ENCODE results near the gene MIXL1.
"Not testable (repeated sequence)": the region's sequence is repeated elsewhere in the genome, so short reads cannot be mapped to it uniquely, and the experiment has no call there.

The MIXL1 gene

GRCh38 chr1:226250511-226250910 lies 27.0 kb downstream of the MIXL1 start:
- no CpG with 5 or more reads among the region's 1 CpG for WGBS (ENCODE audit: insufficient coverage)
- H3K36me3 ChIP-seq (ENCODE audit: control insufficient read depth in 4 of 4, insufficient read depth in 4 of 4, low read length in 3 of 4): peaks cover 0 to 15% (median 9%) of the 10 kb centered on the region in 4 experiments
- no peak overlapping the region for H3K4me3 ChIP-seq (ENCODE audit: control insufficient read depth in 1 of 7, extremely low read depth in 1 of 7, insufficient read depth in 4 of 7, low read depth in 2 of 7, low read length in 6 of 7)
- ChIA-PET POLR2A (no interaction called here), CTCF (no interaction called here)
- peaks cover 0 to 3% (median 0%) of the 10 kb centered on the region in 4 experiments for H3K4me1 ChIP-seq (ENCODE audit: control extremely low read depth in 1 of 4, control insufficient read depth in 4 of 4, insufficient read depth in 4 of 4, low read length in 3 of 4)
- no peaks in the 10 kb centered on the region for H3K27me3 ChIP-seq (replicated peaks in 2 of 5; ENCODE audit: control insufficient read depth in 4 of 5, insufficient read depth in 5 of 5, low read length in 4 of 5)
- no peak overlapping the region for H3K27ac ChIP-seq (ENCODE audit: insufficient read depth in 1 of 2, low read depth in 1 of 2, low read length in 2 of 2, poor library complexity in 1 of 2, severe bottlenecking in 2 of 2)
- no peak for DNase-seq
- H3K9me3 ChIP-seq (ENCODE audit: control extremely low read depth in 1 of 5, control insufficient read depth in 4 of 5, insufficient read depth in 2 of 5, low read depth in 1 of 5, low read length in 4 of 5): no peaks in the 10 kb centered on the region

- CTCF ChIA-PET: not testable (repeated sequence)
- WGBS (ENCODE audit: insufficient coverage): 100% methylated on average over 6 of the region's 7 CpGs
These were observed 29.4 kb downstream of the MIXL1 start for GRCh38 chr1:226252841-226253240.

GRCh38 chr1:226253933-226254332 lies 30.5 kb downstream of the MIXL1 start:
- Histone ChIP-seq H3K27ac (ENCODE audit: insufficient read depth in 1 of 2, low read depth in 1 of 2, low read length in 2 of 2, poor library complexity in 1 of 2, severe bottlenecking in 2 of 2) (no peak overlapping the region), H3K9me3 (ENCODE audit: control extremely low read depth in 1 of 5, control insufficient read depth in 4 of 5, insufficient read depth in 2 of 5, low read depth in 1 of 5, low read length in 4 of 5) (no peaks in the 10 kb centered on the region), H3K4me3 (ENCODE audit: control insufficient read depth in 1 of 7, extremely low read depth in 1 of 7, insufficient read depth in 4 of 7, low read depth in 2 of 7, low read length in 6 of 7) (no peak overlapping the region), H3K4me1 (ENCODE audit: control extremely low read depth in 1 of 4, control insufficient read depth in 4 of 4, insufficient read depth in 4 of 4, low read length in 3 of 4) (peaks cover 0 to under 1% (median 0%) of the 10 kb centered on the region in 4 experiments), H3K36me3 (ENCODE audit: control insufficient read depth in 4 of 4, insufficient read depth in 4 of 4, low read length in 3 of 4) (peaks cover 0 to 18% (median 6%) of the 10 kb centered on the region in 4 experiments), H3K27me3 (replicated peaks in 2 of 5; ENCODE audit: control insufficient read depth in 4 of 5, insufficient read depth in 5 of 5, low read length in 4 of 5) (no peaks in the 10 kb centered on the region)
- DNase-seq: no peak
- 100% methylated on average over 2 of the region's 4 CpGs for WGBS (ENCODE audit: insufficient coverage)
- POLR2A ChIA-PET: no interaction called here
- CTCF ChIA-PET: interaction anchor here (1.3 kb wide), 1 partner anchor 9 kb away, joined by 3 read pairs; no protein-coding TSS in a partner anchor

More at GRCh38 chr1:226252841-226253240, 29.4 kb downstream of the MIXL1 start:
- DNase-seq; H3K9me3 ChIP-seq (ENCODE audit: control extremely low read depth in 1 of 5, control insufficient read depth in 4 of 5, insufficient read depth in 2 of 5, low read depth in 1 of 5, low read length in 4 of 5); H3K4me3 ChIP-seq (ENCODE audit: control insufficient read depth in 1 of 7, extremely low read depth in 1 of 7, insufficient read depth in 4 of 7, low read depth in 2 of 7, low read length in 6 of 7); H3K27ac ChIP-seq (ENCODE audit: insufficient read depth in 1 of 2, low read depth in 1 of 2, low read length in 2 of 2, poor library complexity in 1 of 2, severe bottlenecking in 2 of 2); H3K27me3 ChIP-seq (replicated peaks in 2 of 5; ENCODE audit: control insufficient read depth in 4 of 5, insufficient read depth in 5 of 5, low read length in 4 of 5); POLR2A ChIA-PET; H3K4me1 ChIP-seq (ENCODE audit: control extremely low read depth in 1 of 4, control insufficient read depth in 4 of 4, insufficient read depth in 4 of 4, low read length in 3 of 4): not testable (repeated sequence)
- H3K36me3 ChIP-seq (ENCODE audit: control insufficient read depth in 4 of 4, insufficient read depth in 4 of 4, low read length in 3 of 4): peaks cover 0 to 16% (median 8%) of the 10 kb centered on the region in 4 experiments

- H3K27ac ChIP-seq (ENCODE audit: insufficient read depth in 1 of 2, low read depth in 1 of 2, low read length in 2 of 2, poor library complexity in 1 of 2, severe bottlenecking in 2 of 2): no peak overlapping the region
- ChIA-PET CTCF (interaction anchor here (0.6 to 0.7 kb wide), 2 partner anchors 70 to 249 kb away, joined by 4 to 5 read pairs; no protein-coding TSS in a partner anchor), POLR2A (no interaction called here)
- H3K4me3 ChIP-seq (ENCODE audit: control insufficient read depth in 1 of 7, extremely low read depth in 1 of 7, insufficient read depth in 4 of 7, low read depth in 2 of 7, low read length in 6 of 7): no peak overlapping the region
- 100% methylated on average over 1 of the region's 3 CpGs for WGBS (ENCODE audit: insufficient coverage)
- no peaks in the 10 kb centered on the region for H3K27me3 ChIP-seq (replicated peaks in 2 of 5; ENCODE audit: control insufficient read depth in 4 of 5, insufficient read depth in 5 of 5, low read length in 4 of 5)
- no peak for DNase-seq
- no peaks in the 10 kb centered on the region for H3K4me1 ChIP-seq (ENCODE audit: control extremely low read depth in 1 of 4, control insufficient read depth in 4 of 4, insufficient read depth in 4 of 4, low read length in 3 of 4)
- H3K9me3 ChIP-seq (ENCODE audit: control extremely low read depth in 1 of 5, control insufficient read depth in 4 of 5, insufficient read depth in 2 of 5, low read depth in 1 of 5, low read length in 4 of 5): peaks cover 2 to 4% (median 4%) of the 10 kb centered on the region in 5 experiments
- H3K36me3 ChIP-seq (ENCODE audit: control insufficient read depth in 4 of 4, insufficient read depth in 4 of 4, low read length in 3 of 4): peaks cover 4 to 22% (median 7%) of the 10 kb centered on the region in 4 experiments
These were observed 31.9 kb downstream of the MIXL1 start for GRCh38 chr1:226255380-226255779.

GRCh38 chr1:226261818-226262217 lies 38.4 kb downstream of the MIXL1 start:
- H3K4me3 ChIP-seq (ENCODE audit: control insufficient read depth in 1 of 7, extremely low read depth in 1 of 7, insufficient read depth in 4 of 7, low read depth in 2 of 7, low read length in 6 of 7): no peak overlapping the region
- 75% methylated on average over 1 of the region's 1 CpG for WGBS (ENCODE audit: insufficient coverage)
- peaks cover 4 to 10% (median 7%) of the 10 kb centered on the region in 5 experiments for H3K9me3 ChIP-seq (ENCODE audit: control extremely low read depth in 1 of 5, control insufficient read depth in 4 of 5, insufficient read depth in 2 of 5, low read depth in 1 of 5, low read length in 4 of 5)
- peaks cover 17 to 50% (median 24%) of the 10 kb centered on the region in 4 experiments for H3K36me3 ChIP-seq (ENCODE audit: control insufficient read depth in 4 of 4, insufficient read depth in 4 of 4, low read length in 3 of 4)
- no peaks in the 10 kb centered on the region for H3K4me1 ChIP-seq (ENCODE audit: control extremely low read depth in 1 of 4, control insufficient read depth in 4 of 4, insufficient read depth in 4 of 4, low read length in 3 of 4)
- CTCF ChIA-PET: no interaction called here
- H3K27me3 ChIP-seq (replicated peaks in 2 of 5; ENCODE audit: control insufficient read depth in 4 of 5, insufficient read depth in 5 of 5, low read length in 4 of 5): no peaks in the 10 kb centered on the region
- POLR2A ChIA-PET: no interaction called here
- no peak for DNase-seq
- H3K27ac ChIP-seq (ENCODE audit: insufficient read depth in 1 of 2, low read depth in 1 of 2, low read length in 2 of 2, poor library complexity in 1 of 2, severe bottlenecking in 2 of 2): no peak overlapping the region

DNA sequence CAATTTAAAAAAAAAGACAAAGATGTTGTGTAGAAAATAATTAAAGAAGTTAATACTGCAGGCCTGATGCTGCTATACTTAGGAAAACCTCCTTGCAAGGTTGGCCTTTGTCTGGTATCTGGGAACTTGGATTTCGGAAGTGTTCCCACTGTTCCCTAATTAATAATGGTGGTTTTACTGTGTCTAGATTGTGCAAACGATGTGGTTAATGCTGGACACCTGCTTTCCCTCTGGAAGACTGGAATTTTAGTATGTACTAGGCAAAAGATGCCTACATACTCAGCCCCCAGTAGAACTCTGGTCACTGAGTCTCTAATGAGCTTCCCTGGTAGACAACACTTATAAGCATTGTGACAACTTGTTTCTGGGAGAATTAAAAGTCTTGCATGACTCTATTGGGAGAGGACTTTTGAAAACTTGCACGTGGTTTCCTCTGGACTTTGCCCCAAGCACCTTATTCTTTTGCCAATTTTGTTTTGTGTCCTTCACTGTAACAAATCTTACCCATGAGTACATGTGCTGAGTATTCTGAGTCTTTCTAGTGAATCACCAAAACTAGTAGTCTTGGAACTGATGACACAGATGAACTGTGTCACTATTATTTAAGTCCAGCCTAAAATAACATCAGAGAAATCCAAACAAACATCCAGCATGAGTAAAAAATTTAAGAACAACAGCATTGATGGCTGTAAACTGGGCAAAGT lies 45.1 kb downstream of the MIXL1 start:
- Histone ChIP-seq H3K4me3 (ENCODE audit: control insufficient read depth in 1 of 7, extremely low read depth in 1 of 7, insufficient read depth in 4 of 7, low read depth in 2 of 7, low read length in 6 of 7) (no peak overlapping the region), H3K27me3 (replicated peaks in 2 of 5; ENCODE audit: control insufficient read depth in 4 of 5, insufficient read depth in 5 of 5, low read length in 4 of 5) (no peaks in the 10 kb centered on the region), H3K36me3 (ENCODE audit: control insufficient read depth in 4 of 4, insufficient read depth in 4 of 4, low read length in 3 of 4) (peaks cover 4 to 28% (median 13%) of the 10 kb centered on the region in 4 experiments), H3K27ac (ENCODE audit: insufficient read depth in 1 of 2, low read depth in 1 of 2, low read length in 2 of 2, poor library complexity in 1 of 2, severe bottlenecking in 2 of 2) (no peak overlapping the region), H3K9me3 (ENCODE audit: control extremely low read depth in 1 of 5, control insufficient read depth in 4 of 5, insufficient read depth in 2 of 5, low read depth in 1 of 5, low read length in 4 of 5) (no peaks in the 10 kb centered on the region), H3K4me1 (ENCODE audit: control extremely low read depth in 1 of 4, control insufficient read depth in 4 of 4, insufficient read depth in 4 of 4, low read length in 3 of 4) (no peaks in the 10 kb centered on the region)
- WGBS (ENCODE audit: insufficient coverage): 100% methylated on average over 2 of the region's 3 CpGs
- DNase-seq: no peak
- POLR2A ChIA-PET: no interaction called here
- CTCF ChIA-PET: no interaction called here

DNA sequence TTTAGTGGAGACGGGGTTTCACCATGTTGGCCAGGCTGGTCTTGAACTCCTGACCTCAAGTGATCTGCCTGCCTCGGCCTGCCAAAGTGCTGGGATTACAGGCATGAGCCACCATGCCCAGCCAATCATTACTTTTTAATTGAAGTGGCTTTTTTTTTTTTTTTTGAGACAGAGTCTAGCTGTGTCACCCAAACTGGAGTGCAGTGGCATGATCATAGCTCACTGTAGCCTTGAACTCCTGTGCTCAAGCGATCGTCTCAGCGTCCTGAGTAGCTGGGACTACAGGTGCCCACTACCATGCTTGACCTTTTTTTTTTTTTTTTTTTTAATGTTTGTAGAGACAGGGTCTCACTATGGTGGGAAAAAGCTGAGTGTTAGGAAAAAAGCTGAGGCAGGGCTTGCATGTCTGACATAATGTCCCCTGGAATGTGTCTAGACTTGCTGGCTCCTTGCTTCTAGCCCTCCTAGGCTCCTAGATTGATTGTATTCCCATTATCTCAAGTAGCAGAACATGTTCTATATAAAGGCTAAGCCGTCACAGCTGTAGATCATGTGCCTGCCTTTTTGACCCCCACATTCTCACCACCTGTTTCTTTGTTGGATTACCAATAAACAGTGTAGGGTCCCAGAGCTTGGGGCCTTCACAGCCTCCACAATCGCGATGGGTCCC lies 48.9 kb downstream of the MIXL1 start:
- CTCF ChIA-PET: interaction anchor here (0.6 to 0.7 kb wide), 2 partner anchors 34 to 181 kb away, joined by 3 read pairs; no protein-coding TSS in a partner anchor
- POLR2A ChIA-PET; H3K4me1 ChIP-seq (ENCODE audit: control extremely low read depth in 1 of 4, control insufficient read depth in 4 of 4, insufficient read depth in 4 of 4, low read length in 3 of 4); H3K27ac ChIP-seq (ENCODE audit: insufficient read depth in 1 of 2, low read depth in 1 of 2, low read length in 2 of 2, poor library complexity in 1 of 2, severe bottlenecking in 2 of 2); H3K4me3 ChIP-seq (ENCODE audit: control insufficient read depth in 1 of 7, extremely low read depth in 1 of 7, insufficient read depth in 4 of 7, low read depth in 2 of 7, low read length in 6 of 7); DNase-seq; H3K27me3 ChIP-seq (replicated peaks in 2 of 5; ENCODE audit: control insufficient read depth in 4 of 5, insufficient read depth in 5 of 5, low read length in 4 of 5); H3K9me3 ChIP-seq (ENCODE audit: control extremely low read depth in 1 of 5, control insufficient read depth in 4 of 5, insufficient read depth in 2 of 5, low read depth in 1 of 5, low read length in 4 of 5): not testable (repeated sequence)
- peaks cover 8 to 24% (median 13%) of the 10 kb centered on the region in 4 experiments for H3K36me3 ChIP-seq (ENCODE audit: control insufficient read depth in 4 of 4, insufficient read depth in 4 of 4, low read length in 3 of 4)
- WGBS (ENCODE audit: insufficient coverage): 100% methylated on average over 3 of the region's 8 CpGs
